K562 (cell line): Measurements from ENCODE around the gene CCDC71L. TPM values are rescaled to one million over a fixed set of nuclear protein-coding genes. Genes with fewer than 3 reads are reported as not detected.
A peak's percentile ranks its signal among the peaks of the same experiment; 100 is the strongest.

Experiments used
- ATAC-seq: fragments of 200-7000 bp; cut with Tn5 transposase; 3 replicates; pipeline ENCODE4 v1.9.1; 2020; ENCODE audit warnings: moderate library complexity
- BruUV-seq: library from RNA; stranded (reverse); fragments of 400-500 nt; replicated peaks from 2 replicates; lab custom pipeline; 2021; lab: Mats Ljungman, UMichigan
- CTCF ChIA-PET: fragments of 300-600 bp; formaldehyde crosslinking; extraction: SDS; loops from one replicate; lab custom pipeline; 2021; ENCODE audit warnings: low intra/inter-chr PET ratio; lab: Yijun Ruan, JAX
- POLR2A ChIA-PET: fragments of 300-600, 350-650 bp; sonication (Branson Sonifier 250); formaldehyde crosslinking; extraction: SDS; loops from one replicate; lab custom pipeline; 2021; ENCODE audit warnings: antibody characterized with exemption, inconsistent platforms; lab: Yijun Ruan, JAX
- DNase-seq, 4 experiments: peaks; one replicate each; pipeline versions ENCODE4 v3.0.0 to v3.0.0-alpha.2; 2011 to 2018; ENCODE audit warnings: low spot score in 3 of 4, mixed read lengths in 3 of 4; ENCODE audit errors: extremely low read depth in 1 of 4
- FAIRE-seq: peaks from 2 replicates; lab custom pipeline; 2011; peaks lifted over from hg19 to GRCh38; lab: Jason Lieb, UNC
- H2AFZ ChIP-seq: 2 replicates; pipeline ENCODE4 v1.6.0; 2011; ENCODE audit warnings: low read depth, low read length, control low read depth, inconsistent platforms
- H3K27ac ChIP-seq: fragments of 200-600 bp; 3 replicates; pipeline ENCODE4 v1.8.0; 2011; ENCODE audit warnings: low read depth, mild to moderate bottlenecking, control low read depth, inconsistent platforms, low read length, moderate library complexity, mixed read lengths; ENCODE audit errors: extremely low read depth
- H3K27me3 ChIP-seq, 2 experiments: fragments of 300-600 bp in 1 of 2; 2 replicates in 1 of 2; 3 replicates in 1 of 2; pipeline versions ENCODE4 v1.6.0 to v1.8.0; 2011; ENCODE audit warnings: inconsistent platforms in 2 of 2, low read length in 2 of 2, mild to moderate bottlenecking in 1 of 2, mixed read lengths in 1 of 2, moderate library complexity in 1 of 2; ENCODE audit not compliant: control insufficient read depth in 2 of 2, insufficient read depth in 2 of 2
- H3K36me3 ChIP-seq: fragments of 300-600 bp; 3 replicates; pipeline ENCODE4 v1.8.0; 2011; ENCODE audit warnings: mild to moderate bottlenecking, low read length, inconsistent platforms; ENCODE audit not compliant: control insufficient read depth, insufficient read depth
- H3K4me1 ChIP-seq, 2 experiments: fragments of 200-600 bp in 1 of 2; replicated peaks in 1 of 2; 2 replicates in 1 of 2; 3 replicates in 1 of 2; pipeline versions ENCODE4 v1.5.1 to v1.8.0; 2011; ENCODE audit warnings: inconsistent platforms in 2 of 2, low read length in 2 of 2, mild to moderate bottlenecking in 1 of 2, mixed read lengths in 1 of 2, moderate library complexity in 1 of 2; ENCODE audit not compliant: control insufficient read depth in 2 of 2, insufficient read depth in 2 of 2
- H3K4me2 ChIP-seq: 2 replicates; pipeline ENCODE4 v1.6.1; 2011; ENCODE audit warnings: low read length, control low read depth, inconsistent platforms, mixed read lengths; ENCODE audit not compliant: insufficient read depth
- H3K4me3 ChIP-seq: fragments of 200-600 bp; sonication (generic), shearing (Covaris generic); 2 replicates; pipeline ENCODE4 v1.5.1; 2016; ENCODE audit warnings: control low read depth, inconsistent platforms
- H3K79me2 ChIP-seq: fragments of 200-600 bp; 3 replicates; pipeline ENCODE4 v1.8.0; 2011; ENCODE audit warnings: low read length, inconsistent platforms; ENCODE audit not compliant: control insufficient read depth, insufficient read depth
- H3K9ac ChIP-seq, 2 experiments: 2 replicates each; pipeline versions ENCODE4 v1.6.0 to v1.6.1; 2011; ENCODE audit warnings: low read depth in 2 of 2, low read length in 2 of 2, control low read depth in 1 of 2, inconsistent platforms in 1 of 2, mild to moderate bottlenecking in 1 of 2, mixed read lengths in 1 of 2; ENCODE audit not compliant: insufficient read depth in 1 of 2
- H3K9me1 ChIP-seq: one replicate; pipeline ENCODE4 v1.6.0; 2011; ENCODE audit warnings: inconsistent platforms, mild to moderate bottlenecking, low read length, moderate library complexity; ENCODE audit not compliant: control insufficient read depth, insufficient read depth
- H3K9me3 ChIP-seq: replicated peaks from 2 replicates; pipeline ENCODE4 v1.5.1; 2011; ENCODE audit warnings: low read depth, low read length, inconsistent platforms; ENCODE audit not compliant: control insufficient read depth, insufficient read depth
- H4K20me1 ChIP-seq: replicated peaks from 2 replicates; pipeline ENCODE4 v1.6.1; 2011; ENCODE audit warnings: low read length, inconsistent platforms, mixed read lengths; ENCODE audit not compliant: control insufficient read depth, insufficient read depth
- ATF1 ChIP-seq, 2 experiments: fragments of 450-650 bp in 1 of 2; IDR thresholded peaks; 2 replicates each; pipeline ENCODE4 v1.6.1; 2016; ENCODE audit warnings: missing compliant biosample characterization in 1 of 2, missing genetic modification characterization in 1 of 2
- BDP1 ChIP-seq: IDR thresholded peaks from 3 replicates; pipeline ENCODE4 v1.6.1; 2011; ENCODE audit not compliant: insufficient read length, insufficient read depth
- CAMTA2 ChIP-seq: fragments of 250-450 bp; sonication (Bioruptor Pico); conservative IDR thresholded peaks from 2 replicates; pipeline ENCODE4 v1.5.1; 2022
- CHD1 ChIP-seq: fragments of 200-600 bp; sonication (generic); IDR thresholded peaks from one replicate; pipeline ENCODE4 v1.6.1; 2012; ENCODE audit warnings: mild to moderate bottlenecking, moderate library complexity, low read length, inconsistent platforms
- EP400 ChIP-seq: fragments of 450-650 bp; IDR thresholded peaks from 2 replicates; pipeline ENCODE4 v1.6.1; 2017; ENCODE audit warnings: antibody characterized with exemption, mild to moderate bottlenecking, moderate library complexity
- FOXK2 ChIP-seq, 2 experiments: fragments of 450-650 bp; IDR thresholded peaks in 1 of 2; conservative IDR thresholded peaks in 1 of 2; 2 replicates each; pipeline ENCODE4 v1.6.1; 2016; ENCODE audit warnings: low read depth in 2 of 2, mild to moderate bottlenecking in 1 of 2
- HDGF ChIP-seq: fragments of 450-650 bp; IDR thresholded peaks from 2 replicates; pipeline ENCODE4 v1.6.1; 2016
- ILK ChIP-seq: fragments of 450-650 bp; IDR thresholded peaks from 2 replicates; pipeline ENCODE4 v1.6.1; 2016; ENCODE audit warnings: missing genetic modification characterization, low read depth, mild to moderate bottlenecking, missing compliant biosample characterization, moderate library complexity, borderline replicate concordance
- LARP7 ChIP-seq: fragments of 450-650 bp; IDR thresholded peaks from 2 replicates; pipeline ENCODE4 v1.6.1; 2016
- PCBP2 ChIP-seq: fragments of 200-400 bp; formaldehyde crosslinking; IDR thresholded peaks from 2 replicates; pipeline ENCODE4 v1.6.1; 2018; ENCODE audit warnings: low read length, low read depth, mild to moderate bottlenecking, moderate library complexity; ENCODE audit not compliant: poor library complexity, severe bottlenecking
- PML ChIP-seq: IDR thresholded peaks from 2 replicates; pipeline ENCODE4 v1.6.1; 2012; ENCODE audit warnings: low read length, inconsistent platforms
- RFX1 ChIP-seq: fragments of 450-650 bp; IDR thresholded peaks from 2 replicates; pipeline ENCODE4 v1.6.1; 2016; ENCODE audit warnings: mild to moderate bottlenecking, moderate library complexity
- SOX6 ChIP-seq: fragments of 450-650 bp; IDR thresholded peaks from 2 replicates; pipeline ENCODE4 v1.6.1; 2014; ENCODE audit warnings: mild to moderate bottlenecking
- ZNF445 ChIP-seq: fragments of 250-450 bp; sonication (Bioruptor Pico); IDR thresholded peaks from 2 replicates; pipeline ENCODE4 v1.4.0; 2020; ENCODE audit warnings: low read depth, mild to moderate bottlenecking, moderate library complexity
- ZNF57 ChIP-seq: fragments of 450-650 bp; formaldehyde crosslinking; IDR thresholded peaks from 2 replicates; pipeline ENCODE4 v1.4.0; 2020; ENCODE audit warnings: mild to moderate bottlenecking, moderate library complexity
- ZNF75A ChIP-seq: fragments of 450-650 bp; formaldehyde crosslinking; IDR thresholded peaks from 2 replicates; pipeline ENCODE4 v1.4.0; 2020; ENCODE audit warnings: mild to moderate bottlenecking
- ZNF77 ChIP-seq: fragments of 250-450 bp; sonication (Bioruptor Pico); IDR thresholded peaks from 2 replicates; pipeline ENCODE4 v1.5.0; 2020
- WGBS: fragments of 100-300 bp; shearing (Covaris generic); methylation state at CpG from one replicate; pipeline ENCODE4 v1.1.6; 2016; ENCODE audit warnings: low coverage, mixed read lengths; ENCODE audit not compliant: insufficient coverage; ENCODE audit errors: missing lambda C conversion rate; 5-methylcytosine and 5-hydroxymethylcytosine counted together
- in situ Hi-C: fragments of 300-500 bp; cut with MboI; formaldehyde crosslinking; loops from 4 replicates; pipeline ENCODE4 v1.15.0; 2018; ENCODE audit warnings: inconsistent platforms, mixed read lengths
- intact Hi-C: fragments of 100-400 bp; cut with micrococcal nuclease; formaldehyde crosslinking; loops from 2 replicates; pipeline ENCODE4 v1.14.2; 2022
- polyA plus RNA-seq, 8 experiments: library from polyadenylated mRNA; depleted of rRNA in 4 of 8; stranded (reverse) in 5 of 8; unstranded in 3 of 8; fragments of >200 nt; fragmentation: Nextera tagmentation in 2 of 8; fragmentation: Illumina TruSeq in 1 of 8; extraction: Ambion mirVana in 2 of 8; extraction: Trizol in 1 of 8; gene quantifications; 2 replicates each; pipeline versions ENCODE4 v1.2.1 to v1.2.3, GENCODE V29; 2011 to 2014; ENCODE audit warnings: inconsistent platforms in 1 of 8, missing spikeins in 1 of 8
- total RNA-seq, 7 experiments: library from RNA; depleted of rRNA in 6 of 7; stranded (reverse); fragments of >200 nt in 6 of 7; fragmentation: Illumina TruSeq in 2 of 7; extraction: Trizol in 2 of 7; gene quantifications; 2 replicates each; pipeline versions ENCODE4 v1.2.1 to v1.2.3, GENCODE V29; 2011 to 2021; ENCODE audit warnings: low replicate concordance in 1 of 7
- TF ChIP-seq, protein P1 (sequence below): fragments of 250-450 bp; sonication (Bioruptor Pico); IDR thresholded peaks from 2 replicates; pipeline ENCODE4 v1.8.0; 2022; ENCODE audit warnings: inconsistent platforms, mild to moderate bottlenecking, moderate library complexity, borderline replicate concordance
- TF ChIP-seq, protein P2 (sequence below): fragments of 450-650 bp; IDR thresholded peaks from 2 replicates; pipeline ENCODE4 v1.6.1; 2016; ENCODE audit warnings: borderline replicate concordance
- TF ChIP-seq, protein P3 (sequence below): fragments of 250-450 bp; sonication (Bioruptor Pico); IDR thresholded peaks from 2 replicates; pipeline ENCODE4 v1.9.0; 2021; ENCODE audit warnings: mild to moderate bottlenecking, inconsistent platforms

The CCDC71L gene
- total and polyA plus RNA-seq, 9 of the 15 experiments (the other 6 are each of a cell fraction or from before 2014, with no cell fraction given): 5.7 to 108 (median 25.4) TPM

DNA sequence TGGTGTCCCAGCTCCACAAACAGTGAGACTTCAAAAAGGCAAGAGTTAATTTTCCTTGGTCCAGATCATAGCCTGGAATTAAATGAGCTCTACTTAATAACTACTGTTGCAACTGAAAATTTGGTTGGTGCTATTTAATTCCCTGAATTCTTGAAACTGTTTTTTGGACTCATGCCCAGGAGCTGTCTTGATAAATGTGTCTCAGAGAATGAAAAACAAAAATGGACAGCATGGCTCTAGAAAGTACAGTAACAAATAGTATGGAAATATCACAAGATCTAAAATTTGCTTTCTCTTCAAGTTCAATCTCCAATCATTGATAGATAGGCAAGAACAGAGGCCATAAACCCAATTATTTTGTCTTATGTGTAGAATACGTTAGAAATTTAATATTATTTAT, 42.5 kb downstream of the CCDC71L start:
- Histone ChIP-seq H3K9me1 (no peaks in the 10 kb centered on the region), H3K9me3 (peaks cover 4% of the 10 kb centered on the region), H3K9ac (peak overlapping the region in 1 of 2 experiments; percentile 28; a peak in 2 of 4 replicates), H3K4me1 (peaks cover 14 to 37% of the 10 kb centered on the region in 2 experiments), H3K4me2 (no peak overlapping the region), H2AFZ (peak overlapping the region; percentile 73), H4K20me1 (no peaks in the 10 kb centered on the region), H3K36me3 (no peaks in the 10 kb centered on the region), H3K4me3 (no peak overlapping the region), H3K27me3 (no peaks in the 10 kb centered on the region), H3K79me2 (no peaks in the 10 kb centered on the region), H3K27ac (peak overlapping the region; percentile 21; the same call in 1 of the 3 replicates)
- DNase-seq: peak in 1 of 4 experiments; percentile 74
- ChIA-PET CTCF (no interaction called here), POLR2A (interaction anchor here (0.6 to 1.5 kb wide), 6 partner anchors 11 to 147 kb away, joined by 3 to 7 read pairs (median 4); no protein-coding TSS in a partner anchor)
- intact Hi-C loops: loop anchor here (5.0 kb wide), 1 partner anchor 51 kb away; no protein-coding TSS in a partner anchor
- ATAC-seq: peak; percentile 52
- no TSS peak for BruUV-seq
- in situ Hi-C loops: no loop called here
- FAIRE-seq: peak; percentile 68
- WGBS: 29% methylated on average over 1 of the region's 1 CpG
- TF ChIP-seq, protein P1, sequence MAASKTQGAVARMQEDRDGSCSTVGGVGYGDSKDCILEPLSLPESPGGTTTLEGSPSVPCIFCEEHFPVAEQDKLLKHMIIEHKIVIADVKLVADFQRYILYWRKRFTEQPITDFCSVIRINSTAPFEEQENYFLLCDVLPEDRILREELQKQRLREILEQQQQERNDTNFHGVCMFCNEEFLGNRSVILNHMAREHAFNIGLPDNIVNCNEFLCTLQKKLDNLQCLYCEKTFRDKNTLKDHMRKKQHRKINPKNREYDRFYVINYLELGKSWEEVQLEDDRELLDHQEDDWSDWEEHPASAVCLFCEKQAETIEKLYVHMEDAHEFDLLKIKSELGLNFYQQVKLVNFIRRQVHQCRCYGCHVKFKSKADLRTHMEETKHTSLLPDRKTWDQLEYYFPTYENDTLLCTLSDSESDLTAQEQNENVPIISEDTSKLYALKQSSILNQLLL (CRISPR knock-in tag): no peak
- TF ChIP-seq PML (no peak), PCBP2 (no peak), ZNF57 (no peak), BDP1 (no peak), ZNF75A (no peak), CAMTA2 (no peak), CHD1 (no peak), HDGF (no peak), ILK (tag) (no peak), EP400 (peak; percentile 36; the same call in 1 of the 2 replicates), FOXK2 (conservative IDR thresholded peaks at IDR 0.05 in 1 of 2, IDR thresholded peaks at IDR 0.05 in 1 of 2; ENCODE audit: low read depth in 2 of 2) (no peak), ZNF445 (no peak), SOX6 (no peak), ZNF77 (CRISPR knock-in tag) (no peak), LARP7 (no peak), RFX1 (no peak), ATF1 (CRISPR knock-in tag; IDR thresholded peaks at IDR 0.05) (no peak), ATF1 (tag; IDR thresholded peaks at IDR 0.05) (no peak)
- TF ChIP-seq, protein P2, sequence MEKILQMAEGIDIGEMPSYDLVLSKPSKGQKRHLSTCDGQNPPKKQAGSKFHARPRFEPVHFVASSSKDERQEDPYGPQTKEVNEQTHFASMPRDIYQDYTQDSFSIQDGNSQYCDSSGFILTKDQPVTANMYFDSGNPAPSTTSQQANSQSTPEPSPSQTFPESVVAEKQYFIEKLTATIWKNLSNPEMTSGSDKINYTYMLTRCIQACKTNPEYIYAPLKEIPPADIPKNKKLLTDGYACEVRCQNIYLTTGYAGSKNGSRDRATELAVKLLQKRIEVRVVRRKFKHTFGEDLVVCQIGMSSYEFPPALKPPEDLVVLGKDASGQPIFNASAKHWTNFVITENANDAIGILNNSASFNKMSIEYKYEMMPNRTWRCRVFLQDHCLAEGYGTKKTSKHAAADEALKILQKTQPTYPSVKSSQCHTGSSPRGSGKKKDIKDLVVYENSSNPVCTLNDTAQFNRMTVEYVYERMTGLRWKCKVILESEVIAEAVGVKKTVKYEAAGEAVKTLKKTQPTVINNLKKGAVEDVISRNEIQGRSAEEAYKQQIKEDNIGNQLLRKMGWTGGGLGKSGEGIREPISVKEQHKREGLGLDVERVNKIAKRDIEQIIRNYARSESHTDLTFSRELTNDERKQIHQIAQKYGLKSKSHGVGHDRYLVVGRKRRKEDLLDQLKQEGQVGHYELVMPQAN: no peak
- TF ChIP-seq, protein P3, sequence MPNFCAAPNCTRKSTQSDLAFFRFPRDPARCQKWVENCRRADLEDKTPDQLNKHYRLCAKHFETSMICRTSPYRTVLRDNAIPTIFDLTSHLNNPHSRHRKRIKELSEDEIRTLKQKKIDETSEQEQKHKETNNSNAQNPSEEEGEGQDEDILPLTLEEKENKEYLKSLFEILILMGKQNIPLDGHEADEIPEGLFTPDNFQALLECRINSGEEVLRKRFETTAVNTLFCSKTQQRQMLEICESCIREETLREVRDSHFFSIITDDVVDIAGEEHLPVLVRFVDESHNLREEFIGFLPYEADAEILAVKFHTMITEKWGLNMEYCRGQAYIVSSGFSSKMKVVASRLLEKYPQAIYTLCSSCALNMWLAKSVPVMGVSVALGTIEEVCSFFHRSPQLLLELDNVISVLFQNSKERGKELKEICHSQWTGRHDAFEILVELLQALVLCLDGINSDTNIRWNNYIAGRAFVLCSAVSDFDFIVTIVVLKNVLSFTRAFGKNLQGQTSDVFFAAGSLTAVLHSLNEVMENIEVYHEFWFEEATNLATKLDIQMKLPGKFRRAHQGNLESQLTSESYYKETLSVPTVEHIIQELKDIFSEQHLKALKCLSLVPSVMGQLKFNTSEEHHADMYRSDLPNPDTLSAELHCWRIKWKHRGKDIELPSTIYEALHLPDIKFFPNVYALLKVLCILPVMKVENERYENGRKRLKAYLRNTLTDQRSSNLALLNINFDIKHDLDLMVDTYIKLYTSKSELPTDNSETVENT: no peak
